IMR-90 (cell line): Measurements from ENCODE around the gene RHBDL1. TPM values are rescaled to one million over a fixed set of nuclear protein-coding genes. Genes with fewer than 3 reads are reported as not detected.

Experiments
- ATAC-seq: fragments of 200-7000 bp; cut with Tn5 transposase; 2 replicates; pipeline ENCODE4 v1.9.1; 2020; ENCODE audit warnings: low read depth, mild to moderate bottlenecking, moderate library complexity
- BruUV-seq: library from RNA; stranded (reverse); fragments of 400-500 nt; replicated peaks from 2 replicates; lab custom pipeline; 2021; lab: Mats Ljungman, UMichigan
- CTCF ChIA-PET: fragments of 300-600 bp; formaldehyde crosslinking; extraction: SDS; loops from one replicate; lab custom pipeline; 2021; ENCODE audit warnings: antibody characterized with exemption; lab: Yijun Ruan, JAX
- POLR2A ChIA-PET: fragments of 300-600 bp; sonication (Branson Sonifier 250); formaldehyde crosslinking; loops from one replicate; lab custom pipeline; 2022; ENCODE audit warnings: antibody characterized with exemption; ENCODE audit not compliant: unreplicated experiment; lab: Charles Lee
- DNase-seq: peaks from one replicate; pipeline ENCODE4 v3.0.0; 2013
- H2AFZ ChIP-seq: replicated peaks from 2 replicates; pipeline ENCODE3; 2013; ENCODE audit warnings: low read length, mild to moderate bottlenecking; ENCODE audit not compliant: poor library complexity
- H2AK5ac ChIP-seq: 2 replicates; pipeline ENCODE4 v1.6.1; 2013; ENCODE audit warnings: low read depth, low read length, inconsistent platforms
- H2AK9ac ChIP-seq: replicated peaks from 2 replicates; pipeline ENCODE3; 2013; ENCODE audit warnings: mild to moderate bottlenecking, low read depth, low read length, moderate library complexity; ENCODE audit not compliant: poor library complexity
- H2BK120ac ChIP-seq: 2 replicates; pipeline ENCODE4 v1.6.1; 2013; ENCODE audit warnings: low read depth, low read length, inconsistent platforms
- H2BK15ac ChIP-seq: 3 replicates; pipeline ENCODE4 v1.6.1; 2013; ENCODE audit warnings: low read depth, low read length, inconsistent platforms
- H2BK20ac ChIP-seq: 2 replicates; pipeline ENCODE4 v1.6.1; 2013; ENCODE audit warnings: low read depth, mild to moderate bottlenecking, inconsistent platforms, low read length, moderate library complexity
- H2BK5ac ChIP-seq: 2 replicates; pipeline ENCODE4 v1.6.1; 2013; ENCODE audit warnings: mild to moderate bottlenecking, low read depth, low read length, inconsistent platforms; ENCODE audit not compliant: poor library complexity, severe bottlenecking
- H3K14ac ChIP-seq: replicated peaks from 2 replicates; pipeline ENCODE4 v1.6.1; 2013; ENCODE audit warnings: low read depth, low read length, inconsistent platforms
- H3K18ac ChIP-seq: 2 replicates; pipeline ENCODE4 v1.6.1; 2013; ENCODE audit warnings: low read depth, low read length, control low read depth
- H3K23ac ChIP-seq: 2 replicates; pipeline ENCODE4 v1.6.1; 2013; ENCODE audit warnings: low read depth, low read length, inconsistent platforms
- H3K27ac ChIP-seq: 2 replicates; pipeline ENCODE4 v1.5.1; 2013; ENCODE audit warnings: mild to moderate bottlenecking, control low read depth, low read length; ENCODE audit not compliant: insufficient read depth
- H3K27me3 ChIP-seq: 2 replicates; pipeline ENCODE4 v1.6.1; 2013; ENCODE audit warnings: low read length; ENCODE audit not compliant: control insufficient read depth, insufficient read depth
- H3K36me3 ChIP-seq: 2 replicates; pipeline ENCODE4 v1.6.1; 2013; ENCODE audit warnings: low read length, mixed read lengths; ENCODE audit not compliant: control insufficient read depth, insufficient read depth
- H3K4ac ChIP-seq: 2 replicates; pipeline ENCODE4 v1.6.1; 2013; ENCODE audit warnings: low read depth, low read length, inconsistent platforms
- H3K4me1 ChIP-seq: 2 replicates; pipeline ENCODE4 v1.6.1; 2013; ENCODE audit warnings: low read length, mixed read lengths; ENCODE audit not compliant: control insufficient read depth, insufficient read depth
- H3K4me2 ChIP-seq: 2 replicates; pipeline ENCODE4 v1.6.1; 2013; ENCODE audit warnings: low read depth, mild to moderate bottlenecking, control low read depth, low read length, moderate library complexity
- H3K4me3 ChIP-seq: 2 replicates; pipeline ENCODE4 v1.5.1; 2013; ENCODE audit warnings: low read depth, mild to moderate bottlenecking, control low read depth, low read length, moderate library complexity; ENCODE audit not compliant: insufficient read depth
- H3K56ac ChIP-seq: 2 replicates; pipeline ENCODE4 v1.6.1; 2013; ENCODE audit warnings: low read length, inconsistent platforms; ENCODE audit not compliant: insufficient read depth; ENCODE audit errors: extremely low read depth
- H3K79me1 ChIP-seq, 2 experiments: 2 replicates each; pipeline ENCODE4 v1.6.1; 2013; ENCODE audit warnings: low read length in 2 of 2, inconsistent platforms in 1 of 2, low read depth in 1 of 2
- H3K9ac ChIP-seq: 2 replicates; pipeline ENCODE4 v1.6.1; 2013; ENCODE audit warnings: low read depth, low read length, control low read depth
- H3K9me1 ChIP-seq: 2 replicates; pipeline ENCODE4 v1.6.1; 2013; ENCODE audit warnings: low read length, inconsistent platforms; ENCODE audit not compliant: insufficient read depth
- H3K9me3 ChIP-seq: 2 replicates; pipeline ENCODE4 v1.6.1; 2013; ENCODE audit warnings: low read length; ENCODE audit not compliant: control insufficient read depth, insufficient read depth
- H4K20me1 ChIP-seq: 2 replicates; pipeline ENCODE4 v1.6.1; 2013; ENCODE audit warnings: low read length, inconsistent platforms; ENCODE audit not compliant: insufficient read depth
- H4K5ac ChIP-seq: 2 replicates; pipeline ENCODE4 v1.6.1; 2013; ENCODE audit warnings: mild to moderate bottlenecking, low read depth, low read length, control low read depth
- H4K8ac ChIP-seq, 2 experiments: 2 replicates each; pipeline ENCODE4 v1.6.1; 2013; ENCODE audit warnings: low read depth in 2 of 2, low read length in 2 of 2, control low read depth in 1 of 2, inconsistent platforms in 1 of 2
- H4K91ac ChIP-seq: 2 replicates; pipeline ENCODE4 v1.6.1; 2013; ENCODE audit warnings: low read depth, low read length, inconsistent platforms; ENCODE audit not compliant: insufficient read depth
- NFE2L2 ChIP-seq: fragments of 150-350 bp; IDR thresholded peaks from 2 replicates; pipeline ENCODE4 v1.6.1; 2016; ENCODE audit warnings: low read depth, mild to moderate bottlenecking, low read length
- USF2 ChIP-seq: fragments of 150-350 bp; IDR thresholded peaks from 2 replicates; pipeline ENCODE4 v1.6.1; 2017; ENCODE audit warnings: mild to moderate bottlenecking, antibody characterized with exemption, low read length, low read depth
- WGBS, 2 experiments: methylation state at CpG; one replicate each; pipeline versions ENCODE4 v1.1.5 to v1.1.7; 2013; ENCODE audit warnings: missing lambda C conversion rate in 2 of 2; ENCODE audit not compliant: insufficient read length in 1 of 2; ENCODE audit errors: extremely low coverage in 2 of 2; 5-methylcytosine and 5-hydroxymethylcytosine counted together
- dilution Hi-C: fragments of 300-500 bp; cut with HindIII; formaldehyde crosslinking; loops from one replicate; pipeline ENCODE4 v1.14.3; 2018; ENCODE audit warnings: low sequenced_read_pairs; ENCODE audit not compliant: unreplicated experiment
- in situ Hi-C: fragments of 300-500 bp; cut with MboI; formaldehyde crosslinking; loops from 3 replicates; pipeline ENCODE4 v1.14.3; 2019; ENCODE audit warnings: low sequenced_read_pairs, inconsistent platforms, mixed read lengths
- intact Hi-C: fragments of 100-400 bp; cut with micrococcal nuclease; formaldehyde crosslinking; loops from 2 replicates; pipeline ENCODE4 v1.10.0; 2022
- polyA plus RNA-seq, 3 experiments: library from polyadenylated mRNA; depleted of rRNA; stranded (reverse); fragments of >200 nt; gene quantifications; 2 replicates each; pipeline ENCODE4 v1.2.3, GENCODE V29; 2012; ENCODE audit warnings: low replicate concordance in 1 of 3
- total RNA-seq: library from RNA; depleted of rRNA; stranded (reverse); fragments of >200 nt; gene quantifications from 2 replicates; pipeline ENCODE4 v1.2.3, GENCODE V29; 2012

Gene RHBDL1
- total and polyA plus RNA-seq, 2 of the 4 experiments (the other 2 are of a cell fraction), result 0.72 to 4.1 TPM

- H2BK15ac ChIP-seq, result no peak overlapping the region
- POLR2A ChIA-PET, result no interaction called here
- H3K4me3 ChIP-seq, result no peak overlapping the region
- dilution Hi-C loops (no loop called here), intact Hi-C loops (no loop called here), in situ Hi-C loops (loop anchor here (25.0 kb wide), 1 partner anchor 344 kb away; the partner anchor contains the start of gene SSTR5)
- H3K56ac ChIP-seq, result no peak overlapping the region
- no peak overlapping the region for H3K9ac ChIP-seq
- BruUV-seq, result no TSS peak
- H3K9me1 ChIP-seq, result no peaks in the 10 kb centered on the region
- no peak overlapping the region for H3K4me2 ChIP-seq
- peaks cover 7% of the 10 kb centered on the region for H4K20me1 ChIP-seq
- no peak for TF ChIP-seq USF2
- no peak for TF ChIP-seq NFE2L2
- WGBS, 2 experiments, result 100% methylated on average over 1 of the region's 9 CpGs; no CpG with 5 or more reads in 1 of the 2 experiments
- no peak overlapping the region for H4K91ac ChIP-seq
- no peak overlapping the region for H2AFZ ChIP-seq
- H3K18ac ChIP-seq, result no peak overlapping the region
- no peak overlapping the region for H3K4ac ChIP-seq
- no peak overlapping the region for H3K23ac ChIP-seq
- peaks cover 1% of the 10 kb centered on the region; the same call in 1 of the 2 replicates for H3K36me3 ChIP-seq
- CTCF ChIA-PET, result no interaction called here
- ATAC-seq (no peak), DNase-seq (no peak)
- H3K27me3 ChIP-seq, result no peaks in the 10 kb centered on the region
- peaks cover 13 to 23% of the 10 kb centered on the region in 2 experiments for H3K79me1 ChIP-seq
- no peak overlapping the region for H3K14ac ChIP-seq
- no peak overlapping the region for H2BK5ac ChIP-seq
- no peak overlapping the region for H3K27ac ChIP-seq
- H2AK9ac ChIP-seq, result no peak overlapping the region
- no peak overlapping the region for H2BK120ac ChIP-seq
- no peaks in the 10 kb centered on the region for H3K9me3 ChIP-seq
- H2AK5ac ChIP-seq, result no peak overlapping the region
- no peak overlapping the region for H2BK20ac ChIP-seq
- H3K4me1 ChIP-seq, result peaks cover 21% of the 10 kb centered on the region
- H4K8ac ChIP-seq, result no peak overlapping the region
- H4K5ac ChIP-seq, result no peak overlapping the region
These were observed 42.9 kb downstream of the RHBDL1 start for GRCh38 chr16:718389-718788.
